ENCODE data around the gene INTS1.

INTS1 gene

DNA sequence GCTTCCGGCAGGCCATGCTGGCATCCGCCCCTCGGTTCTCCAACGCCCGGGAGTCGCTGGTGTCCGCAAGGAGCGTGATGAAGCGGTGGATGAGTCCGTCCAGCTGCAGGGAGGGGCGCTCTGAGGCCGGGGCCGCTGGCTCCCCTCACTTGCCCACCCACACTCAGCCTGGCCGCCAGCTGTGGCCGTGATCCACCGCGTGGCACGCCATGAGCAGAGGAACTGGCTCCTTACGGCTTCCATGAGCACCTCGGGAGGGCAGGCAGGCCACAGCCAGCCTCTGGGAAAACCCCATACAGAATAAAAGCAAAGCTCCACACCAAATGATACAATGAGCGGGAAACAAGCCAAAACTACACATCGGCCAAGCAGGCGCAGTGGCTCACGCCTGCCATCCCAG is 29.5 kb downstream of the INTS1 start:
- peaks cover 51% of the 10 kb centered on the region for H3K36me3 ChIP-seq (replicated peaks)
- in situ Hi-C loops (cut with MboI; ENCODE audit: low sequenced_read_pairs) = no loop called here

DNA sequence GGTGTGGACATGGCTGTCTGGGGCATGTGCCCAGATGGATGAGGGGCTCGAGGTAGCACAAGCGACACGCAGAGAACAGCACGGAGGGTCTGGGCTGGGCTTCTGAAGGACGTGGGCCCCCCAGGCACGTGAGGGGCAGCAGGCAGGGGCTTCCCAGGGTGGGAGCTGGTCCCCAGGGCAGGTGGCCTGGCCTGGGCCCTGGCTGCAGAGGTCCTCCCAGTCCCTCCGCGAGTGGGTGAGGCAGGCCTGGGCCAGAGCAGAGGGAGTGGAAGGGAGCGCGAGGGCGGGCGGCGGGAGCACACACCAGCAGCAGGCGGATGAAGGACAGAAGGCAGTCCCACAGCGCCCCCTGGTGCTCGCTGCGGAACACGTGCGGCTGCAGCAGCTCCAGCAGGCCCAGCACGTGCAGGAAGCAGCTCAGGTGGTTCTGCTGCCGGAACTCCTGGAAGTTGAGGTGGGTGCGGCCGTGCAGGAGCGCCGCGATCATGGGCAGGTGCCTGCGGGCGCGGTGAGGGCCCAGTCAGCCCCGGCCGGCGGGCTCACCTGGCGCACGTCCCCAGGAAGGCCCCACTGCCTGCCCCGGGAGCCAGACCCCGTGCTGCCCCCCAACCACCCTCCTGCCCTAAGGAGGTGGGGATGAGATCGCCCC is 30.2 kb downstream of the INTS1 start:
- Histone ChIP-seq H3K27me3 (ENCODE audit: low read depth) (no peaks in the 10 kb centered on the region), H3K9me3 (no peaks in the 10 kb centered on the region), H3K4me3 (no peak overlapping the region), H3K36me3 (replicated peaks) (peaks cover 45% of the 10 kb centered on the region), H3K4me1 (no peaks in the 10 kb centered on the region)
- in situ Hi-C loops (cut with MboI; ENCODE audit: low sequenced_read_pairs) = no loop called here
- DNase-seq (ENCODE audit: low spot score in 2 of 2) = peak; percentile 57 to 91

More for the DNA sequence above, 29.5 kb downstream of the INTS1 start:
- no peak for DNase-seq (ENCODE audit: low spot score in 2 of 2)
- Histone ChIP-seq H3K27me3 (ENCODE audit: low read depth) (no peaks in the 10 kb centered on the region), H3K9me3 (no peaks in the 10 kb centered on the region), H3K4me1 (no peaks in the 10 kb centered on the region), H3K4me3 (no peak overlapping the region)

DNA sequence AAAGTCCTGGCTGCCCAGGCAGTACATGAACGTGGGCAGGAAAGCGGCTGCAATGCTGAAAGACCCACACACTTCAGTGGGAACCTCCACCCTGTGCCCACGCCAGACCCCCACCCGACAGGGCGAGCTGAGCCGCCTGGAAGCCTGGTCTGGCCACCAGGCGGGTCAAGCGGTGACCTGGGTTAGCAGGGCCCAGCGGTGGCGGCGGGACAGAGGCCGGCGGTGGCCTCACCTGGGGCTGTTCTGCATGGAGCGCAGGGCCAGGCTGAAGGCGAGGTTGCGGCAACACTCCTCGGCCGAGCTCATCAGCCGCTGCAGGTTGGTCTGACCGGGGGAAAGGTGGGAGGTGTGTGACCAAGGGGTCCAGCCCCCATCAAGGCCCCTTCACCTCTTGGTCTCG is 33.3 kb downstream of the INTS1 start:
- Histone ChIP-seq H3K36me3 (replicated peaks) (peaks cover 27% of the 10 kb centered on the region), H3K9me3 (no peaks in the 10 kb centered on the region), H3K4me3 (no peak overlapping the region), H3K27me3 (ENCODE audit: low read depth) (no peaks in the 10 kb centered on the region), H3K4me1 (no peaks in the 10 kb centered on the region; the same call in 1 of the 2 replicates)
- in situ Hi-C loops (cut with MboI; ENCODE audit: low sequenced_read_pairs) = no loop called here
- no peak for DNase-seq (ENCODE audit: low spot score in 2 of 2)

DNA sequence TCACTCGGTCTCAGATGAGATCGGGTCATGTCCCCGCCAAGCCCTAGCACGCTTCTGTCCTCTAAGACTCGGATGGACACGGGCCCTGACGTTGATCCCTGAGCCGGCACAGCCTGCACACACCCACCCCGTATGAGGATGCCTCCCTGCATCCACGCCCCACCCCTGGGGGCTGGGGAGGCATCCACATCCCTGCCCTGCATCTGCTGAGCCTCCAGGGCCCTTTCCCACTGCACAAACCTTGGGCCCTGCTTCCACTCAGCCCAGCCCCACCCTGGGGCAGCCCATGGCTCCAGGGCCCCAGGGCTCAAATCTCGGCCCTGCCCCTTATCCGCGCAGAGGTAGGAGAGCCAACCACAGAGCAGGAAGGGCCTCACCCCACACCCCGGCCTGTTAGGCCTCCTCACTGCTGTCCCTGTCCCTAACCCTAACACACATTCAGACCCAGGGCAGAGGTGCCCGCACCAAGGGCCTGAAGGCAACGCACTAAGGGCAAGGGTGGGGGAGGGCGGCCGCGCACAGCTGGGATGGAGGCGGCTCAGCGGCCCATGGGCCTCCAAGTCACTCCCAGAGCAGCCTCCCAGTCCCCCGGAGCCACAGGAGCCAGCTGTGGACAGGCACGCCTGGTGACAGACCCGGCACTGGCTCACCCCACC is 35.4 kb downstream of the INTS1 start:
- no peaks in the 10 kb centered on the region; the same call in 1 of the 2 replicates for H3K4me1 ChIP-seq
- no peak for DNase-seq (ENCODE audit: low spot score in 2 of 2)
- in situ Hi-C loops (cut with MboI; ENCODE audit: low sequenced_read_pairs) = no loop called here
- no peaks in the 10 kb centered on the region for H3K27me3 ChIP-seq (ENCODE audit: low read depth)
- peaks cover 20% of the 10 kb centered on the region for H3K36me3 ChIP-seq (replicated peaks)
- H3K9me3 ChIP-seq = no peaks in the 10 kb centered on the region
- H3K4me3 ChIP-seq = no peak overlapping the region

DNA sequence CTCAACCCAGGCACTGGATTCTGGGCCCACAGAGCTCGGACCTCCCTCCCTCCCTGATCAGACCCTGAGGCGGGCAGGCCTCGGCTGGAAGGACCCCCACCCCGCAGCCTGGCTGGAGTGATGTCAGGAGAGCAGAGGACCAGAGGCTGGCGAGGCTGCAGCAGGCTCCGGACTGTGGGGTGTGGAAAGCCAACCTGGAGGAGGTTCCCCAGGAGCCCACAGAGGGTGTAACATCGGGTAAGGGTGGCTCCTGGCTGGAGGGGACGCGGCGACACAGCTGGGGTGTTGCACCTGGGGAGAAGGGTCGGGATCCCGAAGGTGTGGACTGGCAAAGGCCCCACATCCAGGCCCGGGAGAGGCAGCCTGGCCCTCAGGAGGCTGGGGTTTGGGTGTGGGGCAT is 36.0 kb downstream of the INTS1 start:
- Histone ChIP-seq H3K27me3 (ENCODE audit: low read depth) (no peaks in the 10 kb centered on the region), H3K4me1 (no peaks in the 10 kb centered on the region; the same call in 1 of the 2 replicates), H3K4me3 (no peak overlapping the region), H3K36me3 (replicated peaks) (peaks cover 14% of the 10 kb centered on the region), H3K9me3 (no peaks in the 10 kb centered on the region)
- in situ Hi-C loops (cut with MboI; ENCODE audit: low sequenced_read_pairs) = no loop called here
- no peak for DNase-seq (ENCODE audit: low spot score in 2 of 2)

DNA sequence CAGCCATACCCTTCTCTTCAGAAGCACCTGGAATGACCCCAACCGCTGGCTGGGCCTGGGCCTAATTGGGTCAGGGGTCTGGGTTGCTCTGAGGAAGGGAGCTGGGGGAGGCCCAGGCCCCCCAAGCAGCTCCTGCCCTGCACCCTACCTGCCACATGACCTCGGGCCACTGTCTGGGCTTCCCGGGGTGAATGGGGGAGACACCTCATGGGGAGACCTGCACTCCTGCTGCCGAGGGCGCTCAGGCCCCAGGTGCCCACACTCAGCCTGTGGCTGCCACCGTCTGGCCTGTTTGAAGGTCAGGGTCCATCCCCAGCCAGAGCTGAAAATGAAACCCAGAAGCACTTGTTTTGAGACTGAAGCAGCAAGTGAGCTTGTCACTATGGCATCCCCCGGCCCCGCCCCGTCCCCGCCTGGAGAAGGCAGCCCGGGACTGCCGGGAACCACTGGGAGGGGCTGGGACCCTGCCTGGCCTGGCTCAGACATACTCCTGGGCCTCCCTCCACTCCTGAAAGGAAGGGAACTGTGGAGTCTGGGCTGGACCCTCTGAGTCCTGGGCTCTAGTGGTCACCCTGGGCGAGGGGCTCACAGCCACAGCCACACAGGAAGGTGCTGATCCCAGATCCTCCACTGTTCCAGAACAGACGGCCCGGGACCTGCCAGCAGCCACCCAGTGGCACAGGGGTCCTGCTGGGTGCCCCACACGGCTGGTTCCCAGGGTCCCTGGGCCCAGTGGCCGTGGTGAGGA is 37.5 kb downstream of the INTS1 start:
- in situ Hi-C loops (cut with MboI; ENCODE audit: low sequenced_read_pairs) = no loop called here
- peak; percentile 9 to 78 for DNase-seq (ENCODE audit: low spot score in 2 of 2)
- Histone ChIP-seq H3K9me3 (no peaks in the 10 kb centered on the region), H3K27me3 (ENCODE audit: low read depth) (no peaks in the 10 kb centered on the region), H3K4me3 (no peak overlapping the region), H3K36me3 (replicated peaks) (peaks cover 11% of the 10 kb centered on the region), H3K4me1 (no peaks in the 10 kb centered on the region; the same call in 1 of the 2 replicates)

DNA sequence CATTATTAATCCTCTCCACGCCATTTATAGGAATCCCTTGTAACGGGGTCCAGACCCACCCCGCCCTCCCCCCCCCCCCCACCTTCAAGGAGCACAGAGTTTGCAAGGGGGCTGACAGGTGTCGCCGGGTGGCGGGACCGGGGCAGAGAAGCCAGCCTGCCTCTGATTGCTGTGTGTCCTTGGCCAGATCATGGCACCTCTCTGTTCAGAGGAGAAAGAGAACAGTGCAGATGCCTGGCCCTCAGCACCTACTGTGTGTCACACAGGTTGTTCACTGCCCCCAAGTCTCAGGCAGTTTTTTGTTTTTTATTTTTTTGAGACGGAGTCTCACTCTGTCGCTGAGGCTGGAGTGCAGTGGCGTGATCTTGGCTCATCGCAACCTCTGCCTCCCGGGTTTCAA is 39.5 kb downstream of the INTS1 start:
- H3K36me3 ChIP-seq (replicated peaks) = no peaks in the 10 kb centered on the region
- H3K4me3 ChIP-seq = no peak overlapping the region
- no peak for DNase-seq (ENCODE audit: low spot score in 2 of 2)
- no peaks in the 10 kb centered on the region for H3K9me3 ChIP-seq
- H3K4me1 ChIP-seq = peaks cover 3% of the 10 kb centered on the region; the same call in 1 of the 2 replicates
- in situ Hi-C loops (cut with MboI; ENCODE audit: low sequenced_read_pairs) = no loop called here
- H3K27me3 ChIP-seq (ENCODE audit: low read depth) = no peaks in the 10 kb centered on the region

DNA sequence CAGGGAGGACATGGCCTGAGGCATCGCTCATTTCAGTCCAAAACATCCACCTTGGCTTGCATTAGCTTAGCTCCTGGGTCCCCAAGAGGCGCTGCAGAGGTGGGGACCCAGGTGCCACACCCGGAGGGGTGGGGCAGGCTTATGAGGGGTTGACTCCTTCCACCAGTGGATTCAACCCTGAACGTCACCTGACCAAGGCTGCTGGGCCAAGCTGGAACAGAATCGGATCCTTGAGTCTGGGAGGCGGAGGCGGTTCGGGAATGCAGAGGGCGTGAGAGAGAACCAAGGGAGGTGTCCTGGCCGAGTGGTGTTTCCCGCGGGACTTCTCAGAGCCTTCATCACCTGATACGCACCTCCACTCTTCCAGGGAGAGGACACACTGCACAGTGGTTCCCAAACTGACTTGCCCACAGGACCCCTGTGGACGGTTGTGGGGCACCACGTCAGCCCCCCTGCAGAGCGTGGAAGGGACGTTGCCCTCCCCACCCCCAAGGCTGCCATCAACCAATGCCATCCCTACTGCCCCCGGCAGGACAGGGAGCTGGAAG is 40.4 kb downstream of the INTS1 start:
- no peaks in the 10 kb centered on the region for H3K9me3 ChIP-seq
- H3K4me3 ChIP-seq = no peak overlapping the region
- in situ Hi-C loops (cut with MboI; ENCODE audit: low sequenced_read_pairs) = no loop called here
- peaks cover 3% of the 10 kb centered on the region for H3K4me1 ChIP-seq
- DNase-seq (ENCODE audit: low spot score in 2 of 2) = no peak
- H3K27me3 ChIP-seq (ENCODE audit: low read depth) = no peaks in the 10 kb centered on the region
- H3K36me3 ChIP-seq (replicated peaks) = no peaks in the 10 kb centered on the region

DNA sequence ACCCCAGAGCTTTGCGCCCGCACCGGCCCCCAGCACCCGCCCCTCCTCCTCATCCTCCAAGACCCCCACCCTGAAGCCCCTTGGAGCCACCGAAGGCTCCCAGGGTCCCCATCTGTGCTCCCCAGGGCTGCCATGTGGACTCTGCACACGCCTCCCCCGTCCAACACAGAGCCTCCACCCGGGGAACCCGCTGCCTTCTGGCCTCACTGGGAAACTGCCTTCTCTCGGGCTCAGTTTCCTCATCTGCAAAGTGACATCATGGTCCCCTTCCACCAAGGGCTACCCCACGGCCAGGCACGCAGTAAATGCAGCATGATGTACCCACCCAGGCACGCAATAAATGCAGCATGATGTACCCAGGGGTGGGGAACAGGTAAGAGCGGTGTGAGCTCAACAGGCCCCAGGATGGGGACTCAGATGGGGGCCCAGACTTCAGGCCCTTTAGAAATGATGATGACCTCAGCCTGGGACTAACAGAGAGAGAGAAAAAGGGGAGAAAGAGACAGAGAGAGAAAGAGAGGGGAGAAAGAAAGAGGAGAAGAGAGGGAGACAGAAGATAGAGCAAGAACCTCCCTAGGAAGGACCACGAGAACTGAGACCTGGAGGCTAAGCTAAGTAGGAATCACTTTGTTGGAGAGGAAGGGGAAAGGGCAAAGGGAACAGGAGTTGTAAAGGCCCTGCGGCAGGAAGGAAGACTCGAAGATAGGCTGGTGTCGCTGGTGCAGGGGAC is 42.4 kb downstream of the INTS1 start:
- H3K27me3 ChIP-seq (ENCODE audit: low read depth) = no peaks in the 10 kb centered on the region
- H3K4me1 ChIP-seq = peaks cover 3% of the 10 kb centered on the region

DNA sequence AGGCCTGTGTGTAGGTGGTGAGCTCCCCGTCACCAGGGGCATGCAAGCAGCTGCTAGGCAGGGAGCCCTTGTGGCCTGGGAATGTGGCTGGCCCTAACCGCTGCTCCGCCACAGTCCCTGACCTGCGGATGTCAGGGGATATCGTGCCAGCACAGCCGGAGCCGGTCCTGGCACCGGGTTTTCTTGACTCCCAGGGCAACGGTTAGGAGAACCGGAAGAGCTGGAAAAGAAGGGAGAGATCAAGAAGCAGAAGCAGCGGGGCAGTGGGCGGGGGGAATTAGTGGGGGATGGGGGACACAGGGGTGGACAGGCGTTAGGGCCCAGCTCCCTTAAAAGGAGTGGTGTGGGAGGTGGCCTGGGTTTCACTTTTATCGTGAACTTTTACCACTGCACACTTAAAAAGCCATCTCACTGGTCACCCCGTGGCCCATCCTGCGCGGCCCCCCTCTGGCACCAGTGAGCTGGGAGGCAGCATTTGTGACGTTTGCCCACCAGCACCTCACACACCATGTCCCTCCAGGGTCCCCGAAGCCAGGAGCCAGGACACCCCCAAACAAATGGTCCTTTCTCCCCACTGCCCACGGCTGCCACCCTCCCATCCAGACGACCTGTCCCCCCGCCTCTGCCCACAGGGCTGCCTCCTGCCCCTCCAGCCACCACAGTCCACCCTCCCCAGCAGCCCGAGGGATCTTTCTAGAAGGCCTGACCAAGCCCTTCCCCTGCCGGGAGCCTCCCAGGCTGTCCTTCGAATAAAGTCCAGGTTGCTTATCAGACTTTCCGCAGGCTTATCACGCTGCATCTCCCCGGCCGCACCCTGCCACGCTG is 43.2 kb downstream of the INTS1 start:
- H3K4me3 ChIP-seq = no peak overlapping the region
- H3K4me1 ChIP-seq = peaks cover 3% of the 10 kb centered on the region; the same call in 1 of the 2 replicates
- no peaks in the 10 kb centered on the region for H3K36me3 ChIP-seq (replicated peaks)
- in situ Hi-C loops (cut with MboI; ENCODE audit: low sequenced_read_pairs) = no loop called here
- no peaks in the 10 kb centered on the region for H3K9me3 ChIP-seq
- no peaks in the 10 kb centered on the region for H3K27me3 ChIP-seq (ENCODE audit: low read depth)
- DNase-seq (ENCODE audit: low spot score in 2 of 2) = peak in 1 of 2 experiments; percentile 25

More for the DNA sequence above, 42.4 kb downstream of the INTS1 start:
- in situ Hi-C loops (cut with MboI; ENCODE audit: low sequenced_read_pairs) = no loop called here
- Histone ChIP-seq H3K9me3 (no peaks in the 10 kb centered on the region), H3K36me3 (replicated peaks) (no peaks in the 10 kb centered on the region), H3K4me3 (no peak overlapping the region)
- DNase-seq (ENCODE audit: low spot score in 2 of 2) = no peak

DNA sequence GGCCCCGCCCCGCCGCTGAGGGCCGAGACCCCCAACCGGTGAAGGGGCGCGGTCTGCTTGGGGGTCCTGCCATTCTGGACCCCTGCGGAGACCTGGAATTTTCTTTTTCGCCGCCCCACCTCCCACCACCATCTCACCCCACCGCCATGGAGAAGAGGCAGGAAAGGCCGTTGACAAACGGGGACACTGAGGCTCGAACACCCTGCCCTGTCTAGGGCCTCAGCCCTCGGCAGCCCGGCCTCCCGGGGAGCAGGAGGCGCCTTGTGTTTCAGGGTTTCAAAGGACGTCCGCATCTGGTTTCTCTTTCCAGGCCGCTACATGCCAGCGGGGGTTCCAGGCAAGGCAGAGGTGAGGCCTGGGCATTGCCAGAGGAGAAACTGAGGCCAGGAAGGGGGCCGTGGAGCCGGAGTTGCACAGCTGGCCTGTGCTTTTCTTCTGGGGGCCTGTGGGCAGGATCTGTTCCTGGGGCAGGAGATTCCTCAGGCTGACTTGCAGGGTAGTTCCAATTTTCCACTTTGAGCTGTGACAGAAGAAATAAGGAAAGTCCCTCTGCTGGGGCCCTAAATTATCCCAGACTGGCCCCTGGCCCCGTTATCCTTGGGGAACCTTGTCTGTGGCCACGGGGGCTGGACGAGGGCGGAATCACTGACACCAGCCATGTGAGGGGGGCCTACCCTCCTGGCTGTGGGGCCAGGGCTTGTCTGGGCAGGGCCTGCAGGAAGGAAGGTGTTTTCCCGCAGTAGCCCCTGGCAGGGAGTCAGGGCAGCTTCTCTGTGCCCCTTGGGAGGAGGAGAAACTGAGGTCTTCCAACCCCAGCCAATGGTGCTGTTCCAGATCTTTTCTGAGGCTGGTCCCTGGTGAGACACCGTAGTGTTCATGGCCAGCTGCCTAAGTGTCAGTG is 44.0 kb downstream of the INTS1 start:
- Histone ChIP-seq H3K4me1 (peaks cover 3% of the 10 kb centered on the region; the same call in 1 of the 2 replicates), H3K4me3 (peak overlapping the region; percentile 26), H3K9me3 (no peaks in the 10 kb centered on the region), H3K27me3 (ENCODE audit: low read depth) (no peaks in the 10 kb centered on the region), H3K36me3 (replicated peaks) (no peaks in the 10 kb centered on the region)
- in situ Hi-C loops (cut with MboI; ENCODE audit: low sequenced_read_pairs) = no loop called here
- DNase-seq (ENCODE audit: low spot score in 2 of 2) = no peak

DNA sequence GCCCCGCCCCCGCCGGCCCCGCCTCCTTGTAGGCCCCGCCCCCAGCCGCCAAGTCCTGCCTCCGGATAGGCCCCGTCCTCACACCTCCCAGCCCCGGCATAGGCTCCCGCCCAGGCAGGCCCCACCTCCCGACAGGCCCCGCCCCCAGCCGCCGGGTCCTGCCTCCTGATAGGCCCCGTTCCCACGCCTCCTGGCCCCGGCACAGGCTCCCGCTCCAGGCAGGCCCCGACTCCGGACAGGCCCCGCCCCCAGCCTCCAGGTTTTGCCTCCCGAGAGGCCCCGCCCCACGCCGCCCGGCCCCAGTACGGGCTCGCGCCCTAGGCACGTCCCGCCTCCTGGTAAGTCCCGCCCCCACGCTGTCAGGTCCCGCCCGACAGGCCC is 44.7 kb downstream of the INTS1 start:
- H3K36me3 ChIP-seq (replicated peaks) = no peaks in the 10 kb centered on the region
- H3K27me3 ChIP-seq (ENCODE audit: low read depth) = no peaks in the 10 kb centered on the region
- H3K9me3 ChIP-seq = no peaks in the 10 kb centered on the region
- in situ Hi-C loops (cut with MboI; ENCODE audit: low sequenced_read_pairs) = no loop called here
- H3K4me1 ChIP-seq = peaks cover 3% of the 10 kb centered on the region; the same call in 1 of the 2 replicates
- H3K4me3 ChIP-seq = peak overlapping the region; percentile 42
- DNase-seq (ENCODE audit: low spot score in 2 of 2) = peak; percentile 90 to 100
